ENCODE measurements around the gene FLII.
A peak's percentile ranks its signal among the peaks of the same experiment; 100 is the strongest.

FLII gene

DNA sequence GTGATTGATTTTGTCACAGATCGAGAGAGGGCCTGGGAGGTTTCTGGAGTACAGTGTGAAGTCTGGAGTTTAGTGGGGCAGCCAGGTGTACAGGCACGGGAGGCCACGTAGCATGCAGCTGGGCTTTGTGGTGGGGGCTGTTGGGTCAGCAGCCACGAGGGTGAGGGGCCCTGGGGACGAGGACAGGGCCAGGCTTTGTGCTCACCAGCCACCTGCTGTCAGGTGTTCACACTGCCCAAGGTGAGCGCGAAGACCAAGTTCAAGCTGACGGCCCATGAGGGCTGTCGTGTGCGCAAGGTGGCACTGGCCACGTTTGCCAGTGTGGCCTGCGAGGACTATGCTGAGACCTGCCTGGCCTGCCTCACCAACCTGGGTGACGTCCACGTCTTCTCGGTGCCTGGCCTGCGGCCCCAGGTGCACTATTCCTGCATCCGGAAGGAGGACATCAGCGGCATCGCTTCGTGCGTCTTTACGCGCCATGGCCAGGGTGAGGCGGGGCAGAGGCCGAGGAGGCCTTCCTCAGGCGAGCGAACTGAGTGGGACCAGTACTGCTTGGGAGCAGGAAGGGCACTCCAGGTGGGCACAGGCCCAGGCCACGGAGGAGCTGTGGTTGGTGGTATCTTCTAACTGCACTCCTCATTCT is 17.2 kb downstream of the FLII start:
- DNase-seq, result no peak

DNA sequence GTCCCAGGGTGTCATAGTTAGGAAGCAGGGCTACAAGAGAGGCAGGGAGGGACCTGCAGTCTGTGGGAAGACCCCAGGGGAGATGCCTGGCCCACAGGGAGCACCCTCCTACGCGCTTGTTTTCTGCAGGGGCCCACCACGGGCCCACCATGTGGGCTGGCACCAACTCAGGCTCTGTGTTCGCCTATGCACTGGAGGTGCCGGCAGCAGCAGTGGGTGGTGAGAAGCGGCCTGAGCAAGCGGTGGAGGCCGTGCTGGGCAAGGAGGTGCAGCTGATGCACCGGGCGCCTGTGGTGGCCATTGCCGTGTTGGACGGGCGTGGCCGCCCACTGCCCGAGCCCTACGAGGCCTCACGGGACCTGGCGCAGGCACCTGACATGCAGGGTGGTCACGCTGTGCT is 18.1 kb downstream of the FLII start:
- no peak for DNase-seq

DNA sequence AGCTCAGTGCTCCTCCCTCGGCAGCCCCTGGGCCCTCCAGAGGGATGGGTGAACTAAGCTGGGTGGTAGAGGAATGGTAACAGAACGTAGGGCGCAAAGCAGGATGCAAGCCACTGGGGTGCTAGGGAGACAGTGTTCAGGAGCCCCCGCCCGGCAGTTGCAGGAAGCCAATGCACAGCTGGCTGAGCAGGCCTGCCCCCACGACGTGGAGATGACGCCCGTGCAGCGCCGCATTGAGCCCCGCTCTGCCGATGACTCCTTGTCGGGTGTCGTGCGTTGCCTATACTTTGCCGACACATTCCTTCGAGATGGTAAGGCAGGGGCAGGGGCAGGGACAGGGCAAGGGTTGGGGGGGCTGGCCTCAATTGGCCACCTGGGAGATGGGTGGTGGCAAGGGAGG is 20.2 kb downstream of the FLII start:
- no peak for DNase-seq

DNA sequence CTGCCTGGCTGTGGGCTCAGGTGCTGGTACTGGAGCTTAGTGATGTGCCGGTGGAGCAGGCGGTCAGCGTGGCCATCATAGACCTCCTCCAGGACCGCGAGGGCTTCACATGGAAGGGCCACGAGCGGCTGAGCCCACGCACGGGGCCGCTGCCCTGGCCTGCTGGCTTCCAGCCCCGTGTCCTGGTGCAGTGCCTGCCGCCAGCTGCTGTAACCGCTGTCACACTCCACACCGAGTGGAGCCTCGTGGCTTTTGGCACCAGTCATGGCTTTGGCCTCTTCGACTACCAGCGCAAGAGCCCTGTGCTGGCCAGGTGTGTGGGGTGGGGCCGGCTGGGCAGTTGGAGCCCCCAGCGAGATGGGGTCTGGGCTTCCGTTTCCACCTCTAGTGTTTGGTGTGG is 21.1 kb downstream of the FLII start:
- no peak for DNase-seq

DNA sequence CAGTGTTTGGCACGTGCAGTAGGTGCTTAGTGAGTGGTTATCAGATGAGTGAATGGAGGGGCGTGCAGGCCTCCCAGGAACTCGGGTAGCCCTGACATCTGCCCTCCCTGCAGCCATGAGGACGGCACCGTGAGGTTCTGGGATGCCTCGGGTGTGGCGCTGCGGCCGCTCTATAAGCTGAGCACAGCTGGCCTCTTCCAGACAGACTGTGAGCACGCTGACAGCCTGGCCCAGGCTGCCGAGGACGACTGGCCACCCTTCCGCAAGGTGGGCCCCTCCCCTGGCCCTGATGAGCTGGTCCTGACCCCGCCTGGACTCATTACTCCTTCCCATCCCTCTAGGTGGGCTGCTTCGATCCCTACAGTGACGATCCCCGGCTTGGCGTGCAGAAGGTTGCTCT is 22.0 kb downstream of the FLII start:
- no peak for DNase-seq

DNA sequence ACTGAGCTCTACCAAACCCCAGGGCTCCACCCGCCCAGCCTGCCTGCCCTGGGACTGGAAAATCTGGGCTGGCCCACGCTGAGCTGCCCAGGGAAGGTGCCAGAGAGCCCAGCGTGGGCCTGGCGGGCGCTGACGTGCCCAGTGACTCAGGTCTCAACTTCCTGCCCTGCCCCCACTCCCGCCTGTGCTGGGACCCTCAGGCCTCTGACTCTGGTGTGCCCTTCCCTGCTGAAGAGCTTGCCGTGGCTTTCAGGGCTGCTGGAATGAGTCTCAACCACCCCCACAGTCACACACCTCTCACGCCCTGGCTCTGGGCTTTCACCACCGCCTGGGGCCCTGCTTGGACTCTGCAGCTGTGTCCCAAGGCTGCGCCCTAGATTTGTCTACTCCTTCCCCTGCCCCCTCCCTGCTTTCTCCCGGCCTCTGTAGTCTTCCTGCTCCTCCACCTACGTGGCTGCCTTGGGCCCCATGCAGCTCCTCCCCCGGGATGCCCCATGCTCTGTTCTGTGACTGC is 22.7 kb downstream of the FLII start:
- no peak for DNase-seq

DNA sequence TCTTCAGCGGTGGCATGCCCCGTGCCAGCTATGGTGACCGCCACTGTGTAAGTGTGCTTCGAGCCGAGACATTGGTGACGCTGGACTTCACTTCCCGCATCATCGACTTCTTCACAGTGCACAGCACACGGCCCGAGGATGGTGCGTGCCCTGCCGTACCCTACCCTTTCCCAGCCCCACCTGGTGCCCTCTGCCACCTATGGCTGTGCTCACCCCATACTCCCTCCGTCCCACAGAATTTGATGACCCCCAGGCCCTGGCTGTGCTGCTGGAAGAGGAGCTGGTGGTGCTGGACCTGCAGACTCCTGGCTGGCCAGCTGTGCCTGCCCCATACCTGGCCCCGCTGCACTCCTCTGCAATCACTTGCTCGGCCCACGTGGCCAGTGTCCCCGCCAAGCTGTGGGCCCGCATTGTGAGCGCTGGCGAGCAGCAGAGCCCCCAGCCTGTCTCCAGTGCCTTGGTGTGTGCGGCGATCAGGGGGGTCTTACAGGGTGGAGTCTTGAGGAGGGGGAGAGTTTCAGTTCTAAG is 23.6 kb downstream of the FLII start:
- DNase-seq, result no peak

DNA sequence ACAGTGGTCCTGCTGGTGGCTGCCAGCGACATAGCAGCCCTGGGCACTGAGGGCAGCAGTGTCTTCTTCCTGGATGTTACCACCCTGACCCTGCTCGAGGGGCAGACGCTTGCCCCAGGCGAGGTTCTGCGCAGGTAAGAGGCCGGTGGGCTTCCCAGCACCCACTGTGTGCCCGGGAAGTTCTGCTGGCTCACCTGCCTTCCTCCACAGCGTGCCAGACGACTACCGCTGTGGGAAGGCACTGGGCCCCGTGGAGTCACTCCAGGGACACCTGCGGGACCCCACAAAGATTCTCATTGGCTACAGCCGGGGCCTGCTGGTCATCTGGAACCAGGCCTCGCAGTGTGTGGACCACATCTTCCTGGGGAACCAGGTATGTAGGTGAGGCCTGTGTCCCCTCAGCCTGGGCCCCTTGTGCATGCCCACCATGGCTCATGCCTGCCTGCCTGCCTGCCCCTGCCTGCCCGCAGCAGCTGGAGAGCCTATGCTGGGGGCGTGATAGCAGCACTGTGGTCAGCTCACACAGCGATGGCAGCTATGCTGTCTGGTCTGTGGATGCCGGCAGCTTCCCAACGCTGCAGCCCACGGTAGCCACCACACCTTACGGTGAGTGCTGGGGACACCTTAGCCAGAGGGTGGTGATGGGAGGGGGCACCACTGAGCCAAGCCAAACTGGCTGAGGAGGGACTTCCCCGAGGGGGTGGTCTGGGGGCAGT is 24.6 kb downstream of the FLII start:
- no peak for DNase-seq

DNA sequence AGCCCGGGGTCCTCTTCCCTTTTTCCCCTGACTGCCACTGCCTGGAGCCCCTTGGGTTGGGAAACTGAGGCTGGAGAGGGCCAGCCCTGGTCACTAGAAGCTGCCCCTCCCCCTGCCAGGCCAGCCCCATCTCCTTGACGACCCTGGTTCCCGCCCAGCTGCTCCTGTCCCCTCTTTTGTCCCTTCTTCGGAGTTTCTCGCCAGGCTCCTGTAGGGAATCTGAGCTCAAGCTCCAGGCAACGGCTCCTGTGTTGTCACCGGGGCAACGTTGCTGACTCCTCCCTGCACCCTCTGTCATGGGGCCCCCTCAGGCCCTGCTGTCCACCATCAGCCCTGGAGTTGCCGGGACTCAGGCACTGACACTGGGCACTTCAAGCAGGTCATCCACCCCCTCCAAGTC is 27.4 kb downstream of the FLII start:
- no peak for DNase-seq

DNA sequence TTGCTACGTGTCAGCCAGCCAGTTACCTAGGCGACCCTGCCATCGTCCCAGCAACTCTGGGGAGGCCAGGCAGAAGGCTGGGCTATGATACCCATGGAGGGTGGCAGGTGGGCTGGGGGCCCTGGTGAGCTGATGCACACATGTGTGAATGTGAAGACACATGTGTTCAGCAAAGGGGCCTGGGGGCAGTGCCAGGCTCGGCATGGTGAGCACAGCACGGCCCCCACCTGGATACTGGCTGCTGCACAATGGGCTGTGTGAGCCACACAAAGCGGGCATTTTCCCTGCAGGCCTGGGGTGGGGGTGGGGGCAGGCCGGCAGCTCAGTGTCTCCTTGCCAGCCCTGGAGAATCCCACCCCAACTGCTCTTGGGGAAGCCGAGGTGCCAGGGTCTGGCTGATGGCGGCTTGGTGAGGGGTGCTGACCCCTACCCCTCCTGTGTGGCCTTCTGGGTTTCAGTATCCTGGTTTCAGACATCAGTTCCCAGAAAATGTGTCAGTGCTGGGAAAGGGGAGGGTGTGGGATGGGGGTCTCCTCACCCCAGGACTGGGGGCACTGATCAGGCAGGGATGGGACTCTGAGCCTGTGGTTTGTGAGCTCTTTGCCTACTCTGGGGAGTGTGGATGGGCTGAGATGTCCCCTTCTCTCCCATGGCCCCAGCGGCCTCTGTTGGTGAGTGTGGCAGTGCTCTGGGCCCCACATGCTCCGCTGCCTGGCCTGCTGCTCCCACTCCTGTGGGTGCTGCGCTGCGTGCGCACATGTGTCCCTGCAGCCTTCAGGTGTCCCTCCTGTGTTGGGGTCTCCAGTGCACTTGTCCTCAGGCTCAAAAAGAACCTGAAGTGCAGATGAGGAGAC is 28.0 kb downstream of the FLII start:
- no peak for DNase-seq

DNA sequence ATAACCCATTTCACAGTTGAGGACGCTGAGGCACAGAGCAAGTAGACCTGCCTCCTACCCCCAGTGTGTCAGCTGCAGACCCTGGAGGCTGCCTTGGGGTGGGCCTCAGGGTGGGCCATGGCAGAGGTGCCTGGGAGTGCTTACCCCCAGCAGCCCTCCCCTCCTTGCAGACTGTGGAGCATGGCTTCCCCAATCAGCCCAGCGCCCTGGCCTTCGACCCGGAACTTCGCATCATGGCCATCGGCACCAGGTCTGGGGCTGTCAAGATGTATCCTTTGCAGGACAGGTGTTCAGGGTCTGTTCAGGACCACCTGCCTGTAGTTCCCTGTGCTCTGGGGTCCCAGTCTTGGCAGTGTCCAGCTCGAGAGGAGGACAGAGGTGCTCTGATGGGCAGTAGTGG is 28.8 kb downstream of the FLII start:
- DNase-seq, result no peak

DNA sequence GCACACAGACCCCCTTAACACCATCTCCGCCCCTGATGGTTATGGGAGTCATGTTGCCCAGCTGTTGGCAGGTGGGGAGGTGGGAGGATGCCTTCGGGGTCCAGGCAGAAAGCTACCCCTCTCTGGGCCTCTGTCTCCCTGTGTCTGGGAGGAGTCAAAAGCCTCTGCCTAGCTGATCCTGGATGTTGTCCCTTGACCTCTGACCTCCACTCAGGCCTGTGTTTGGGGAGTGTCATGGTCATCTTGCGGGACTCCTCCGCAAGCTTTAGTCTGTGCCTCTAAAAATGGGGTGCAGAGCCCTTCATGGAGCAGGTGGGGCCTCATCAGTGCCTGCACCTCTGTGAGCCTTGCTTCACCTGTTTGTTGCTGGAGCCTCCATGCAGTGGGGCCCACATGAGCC is 29.3 kb downstream of the FLII start:
- no peak for DNase-seq

DNA sequence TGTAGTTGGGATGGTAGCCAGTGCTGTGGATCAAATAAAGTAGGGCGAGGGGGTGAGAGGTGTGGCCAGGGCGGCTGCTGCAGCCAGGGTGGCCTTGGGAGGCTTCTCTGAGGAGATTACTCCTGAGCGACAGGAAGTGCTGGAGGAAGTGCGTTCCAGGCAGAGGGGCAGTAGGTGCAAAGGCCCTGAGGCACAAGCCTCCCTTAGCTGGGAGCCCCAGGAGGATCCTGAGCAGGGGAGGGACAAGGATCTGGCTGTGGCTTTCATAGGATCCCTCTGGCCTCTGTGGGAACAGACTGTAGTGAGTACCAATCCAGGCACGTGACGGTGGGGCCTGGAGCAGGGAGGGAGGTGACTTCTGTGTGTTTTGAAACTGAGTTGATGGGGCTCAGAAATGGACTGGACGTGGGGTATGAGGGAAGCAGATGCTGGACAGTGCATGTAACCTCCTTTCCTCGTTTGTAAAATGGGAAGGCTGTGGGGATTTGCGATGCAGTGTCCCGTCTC is 30.3 kb downstream of the FLII start:
- DNase-seq, result no peak

DNA sequence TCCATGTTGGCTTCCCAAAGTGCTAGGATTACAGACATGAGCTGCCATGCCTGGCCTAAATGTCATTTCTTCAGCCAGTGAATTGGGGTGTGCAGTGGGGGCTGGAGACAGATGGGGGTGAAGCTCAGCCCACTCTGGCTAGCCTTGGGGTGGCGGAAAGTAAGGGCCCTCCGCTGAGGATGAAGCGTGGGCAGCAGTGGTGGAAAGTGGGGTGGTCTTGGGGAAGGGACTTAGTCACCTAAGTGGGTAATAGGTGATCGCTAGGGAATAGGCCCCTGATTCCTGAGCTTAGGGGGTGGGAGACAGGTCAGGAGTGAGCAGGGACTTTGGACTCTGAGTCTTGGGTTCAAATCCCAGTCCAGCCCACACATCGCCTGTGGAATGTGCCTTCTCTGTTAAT is 30.9 kb downstream of the FLII start:
- no peak for DNase-seq

DNA sequence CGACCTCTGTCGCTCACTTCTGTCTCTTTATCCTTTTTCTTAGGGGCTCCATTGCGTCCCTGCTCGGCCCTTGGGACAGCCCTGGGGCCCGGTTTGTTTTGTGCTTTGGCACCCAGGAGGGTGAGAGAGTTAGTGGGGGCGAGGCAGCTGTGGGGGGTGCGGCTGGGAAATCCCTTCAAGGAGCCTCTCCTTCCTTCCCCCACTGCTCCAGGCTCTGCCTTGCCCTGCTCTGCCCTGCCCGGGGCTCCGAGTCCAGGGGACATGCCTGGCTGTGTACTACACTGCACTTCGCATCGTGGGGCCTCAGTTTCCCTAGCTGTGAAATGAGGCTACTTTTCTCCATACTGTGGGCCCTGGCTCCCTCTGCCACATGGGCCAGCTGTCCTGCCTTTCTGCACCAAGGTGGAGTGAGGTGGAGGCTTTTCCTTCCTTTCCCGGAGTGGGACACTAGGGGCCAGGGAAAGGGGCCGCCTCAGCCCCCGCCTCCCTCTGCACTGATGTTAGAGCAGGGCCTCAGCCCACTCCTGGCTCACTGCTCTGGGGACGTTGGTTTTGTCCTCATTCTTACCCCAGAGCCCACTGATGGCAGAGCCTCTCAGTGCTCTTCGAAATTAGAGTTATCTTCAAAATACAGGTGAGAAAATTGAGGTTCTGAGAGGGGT is 32.1 kb downstream of the FLII start:
- DNase-seq, result no peak

DNA sequence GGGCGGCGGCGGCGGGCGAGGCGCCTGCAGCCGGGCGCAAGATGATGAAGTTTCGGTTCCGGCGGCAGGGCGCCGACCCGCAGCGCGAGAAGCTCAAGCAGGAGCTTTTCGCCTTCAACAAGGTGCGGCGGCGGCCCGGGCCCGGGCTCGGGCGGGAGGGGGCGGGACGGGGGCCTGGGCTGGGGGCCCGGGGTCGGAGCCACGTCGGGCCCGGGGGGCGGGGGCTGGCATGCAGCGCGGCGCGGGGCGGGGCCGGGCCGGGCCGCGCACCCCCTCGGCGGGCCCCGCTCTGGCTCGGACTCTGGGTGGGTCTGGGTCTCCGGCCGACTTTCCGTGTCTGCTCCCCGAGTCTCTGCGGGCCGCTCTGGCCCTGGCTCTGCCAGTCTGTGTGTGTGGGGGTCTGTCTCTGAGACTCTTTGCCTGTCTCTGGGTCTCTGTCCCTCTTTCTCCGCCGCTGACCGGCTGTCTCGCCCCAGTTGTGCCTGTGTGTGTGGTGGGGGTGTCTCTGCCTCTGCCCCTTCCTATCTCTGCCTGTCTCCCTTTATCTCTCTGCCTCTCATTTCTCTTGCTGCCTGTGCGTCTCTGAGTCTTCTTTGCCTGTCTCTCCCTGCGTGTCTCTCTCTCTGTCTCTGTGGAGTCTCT is 32.8 kb downstream of the FLII start:
- DNase-seq, result no peak

DNA sequence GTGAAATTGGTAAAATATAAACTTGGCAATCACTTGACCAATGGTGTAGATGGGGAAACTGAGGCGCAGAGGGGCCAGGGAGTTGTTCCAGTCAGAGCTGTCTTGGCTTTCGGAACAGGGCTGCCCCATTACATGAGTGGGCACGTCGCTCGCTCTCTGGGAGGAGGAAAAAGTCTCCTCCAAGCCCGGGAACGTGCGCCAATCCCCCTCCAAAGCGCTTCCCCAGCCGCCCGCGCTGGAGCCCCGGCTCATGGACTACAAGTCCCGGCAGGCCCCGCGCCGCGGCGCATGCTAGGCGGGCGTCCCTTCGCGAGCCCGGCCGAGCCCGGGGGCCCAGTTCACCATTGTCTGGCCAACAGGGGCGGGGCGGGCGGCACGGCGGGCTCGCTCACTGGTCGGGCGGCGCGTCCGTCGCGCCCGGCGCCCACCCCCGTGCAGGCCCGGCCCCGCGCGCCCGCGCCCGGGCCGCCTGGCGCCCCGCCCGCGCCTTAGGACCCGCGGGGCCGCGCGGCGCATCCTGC is 33.4 kb downstream of the FLII start, which contains the start of gene LLGL1:
Gene LLGL1 (plus strand): TSS at position 515 of the 521 bp plus-strand sequence. CDS start 48 bp downstream, outside the sequence.
- peak; percentile 98 to 99 for DNase-seq

DNA sequence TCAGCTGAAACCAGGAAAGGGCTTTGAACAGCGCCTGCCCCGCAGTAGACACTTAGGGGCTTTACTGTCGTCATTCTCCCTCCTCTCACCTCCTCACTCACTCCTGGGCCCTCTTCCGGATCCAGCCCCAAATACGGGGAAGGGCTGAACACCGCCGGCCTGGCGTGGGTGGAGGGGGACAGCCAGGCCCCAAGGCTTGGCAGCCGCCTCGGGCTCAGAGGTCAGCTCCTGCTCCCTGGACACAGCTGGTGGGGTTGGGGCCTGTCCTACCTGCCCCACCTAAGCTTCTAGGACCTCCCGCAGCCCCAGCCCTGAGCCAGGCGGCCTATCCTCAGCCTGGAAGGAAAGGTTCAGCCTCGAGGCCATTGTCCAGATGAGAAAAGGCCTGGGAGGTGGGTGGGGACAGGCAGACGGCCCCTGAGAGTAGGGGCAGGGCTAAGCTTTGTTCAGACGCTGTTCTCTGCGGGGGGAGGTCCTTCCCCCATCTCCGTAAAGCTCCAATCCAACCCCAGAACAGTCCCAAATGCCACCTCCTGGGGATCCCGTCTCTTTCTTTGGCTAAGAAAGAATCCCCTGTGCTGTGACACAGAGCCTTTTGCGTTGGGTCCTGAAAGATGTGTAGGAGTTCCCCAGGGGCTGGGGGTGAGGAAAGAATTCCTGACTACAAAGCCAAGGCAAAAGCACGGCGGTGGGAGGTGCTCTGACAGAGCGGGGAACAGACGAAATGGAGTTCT is 34.0 kb downstream of the FLII start:
- DNase-seq, result no peak

DNA sequence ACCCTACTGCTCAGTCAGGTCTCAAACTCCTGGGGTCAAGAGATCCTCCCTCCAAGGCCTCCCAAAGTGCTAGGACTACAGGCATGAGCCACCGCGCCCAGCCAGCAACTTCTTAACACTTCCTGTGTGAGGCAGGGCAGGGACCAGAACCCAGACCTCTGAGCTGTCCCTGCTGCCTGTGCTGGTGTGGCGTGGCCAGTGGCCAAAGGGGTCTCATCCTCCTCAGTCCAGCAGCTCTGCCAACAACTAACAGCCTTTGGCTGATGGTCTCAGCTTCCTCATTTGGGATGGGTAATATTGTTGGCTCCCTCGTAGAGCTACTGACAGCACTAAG is 34.5 kb downstream of the FLII start:
- DNase-seq, result no peak

DNA sequence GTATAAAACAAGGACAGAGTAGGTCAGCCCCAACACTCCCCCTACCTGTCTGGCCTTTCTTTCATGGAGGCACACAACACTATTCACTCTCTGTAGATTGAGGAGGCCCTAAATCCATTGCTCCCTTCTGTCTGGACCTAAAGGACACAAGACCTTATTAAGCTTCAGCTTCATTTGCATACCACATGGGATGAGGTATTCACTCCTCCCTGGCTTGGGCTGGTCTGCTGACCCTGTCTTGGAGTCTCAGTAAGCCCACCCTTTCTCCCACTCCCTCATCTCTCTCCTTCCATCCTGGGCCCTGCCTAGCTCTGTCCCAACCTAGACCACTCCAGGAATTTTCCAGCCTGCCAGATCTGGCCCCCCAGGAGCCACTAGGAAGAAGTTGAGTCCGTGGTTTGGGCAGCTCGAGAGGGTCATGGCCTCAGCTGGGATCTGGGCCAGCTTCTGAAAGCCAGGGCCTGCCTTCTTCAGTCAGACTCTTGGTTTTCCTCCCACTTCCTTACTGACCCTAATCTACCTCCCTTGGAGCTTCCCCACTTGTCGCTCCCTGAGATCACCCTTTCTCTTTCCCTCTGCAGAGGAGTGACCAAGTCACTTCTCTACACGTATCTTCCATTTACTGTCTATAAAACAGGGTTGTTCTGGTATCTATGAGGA is 39.7 kb downstream of the FLII start:
- no peak for DNase-seq

Data from SHP77 (cell line).